SH-SY5Y (cell line): ENCODE data around the gene TPR.

Experiments
- GATA2 ChIP-seq: IDR thresholded peaks from 2 replicates; pipeline ENCODE4 v1.6.1; 2011; ENCODE audit warnings: mild to moderate bottlenecking, low read depth, low read length
- GATA3 ChIP-seq: IDR thresholded peaks from 2 replicates; pipeline ENCODE4 v1.6.1; 2011; ENCODE audit warnings: low read depth, mild to moderate bottlenecking, low read length, moderate library complexity

DNA sequence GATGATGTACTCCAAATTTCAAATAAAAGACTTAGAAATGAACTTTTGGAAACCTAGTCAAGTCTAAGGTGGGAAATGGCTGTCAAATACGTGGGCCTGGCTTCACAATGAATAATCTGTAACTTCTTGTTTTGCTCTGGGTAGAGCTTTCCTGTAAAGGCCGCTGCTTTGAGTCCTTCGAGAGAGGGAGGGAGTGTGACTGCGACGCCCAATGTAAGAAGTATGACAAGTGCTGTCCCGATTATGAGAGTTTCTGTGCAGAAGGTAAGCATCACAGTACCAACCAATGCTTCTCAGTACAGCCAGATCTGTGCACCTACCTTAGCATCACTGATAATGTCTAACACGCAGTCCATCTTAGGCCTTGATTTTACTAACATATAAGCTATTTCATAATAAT, 73.6 kb downstream of the TPR start:
- TF ChIP-seq GATA3: no peak
- no peak for TF ChIP-seq GATA2
